Hepatocyte (in vitro differentiated cells): ENCODE measurements around the gene ZDHHC24. TPM values are rescaled to one million over a fixed set of nuclear protein-coding genes. Genes with fewer than 3 reads are reported as not detected.
"Not testable (repeated sequence)": the region's sequence is repeated elsewhere in the genome, so short reads cannot be mapped to it uniquely, and the experiment has no call there.

ENCODE experiments used
- DNase-seq: peaks from one replicate; pipeline ENCODE4 v3.0.0-alpha.2; 2016; ENCODE audit warnings: low spot score
- H2AFZ ChIP-seq: fragments of 200-600 bp; sonication (generic); 2 replicates; pipeline ENCODE4 v1.6.0; 2016; ENCODE audit warnings: antibody characterized with exemption, mild to moderate bottlenecking
- H3K27ac ChIP-seq: fragments of 200-600 bp; sonication (generic); 2 replicates; pipeline ENCODE4 v1.5.1; 2016; ENCODE audit warnings: mild to moderate bottlenecking
- H3K27me3 ChIP-seq: fragments of 200-600 bp; sonication (generic); 2 replicates; pipeline ENCODE4 v1.6.1; 2016
- H3K36me3 ChIP-seq: fragments of 200-600 bp; sonication (generic); replicated peaks from 2 replicates; pipeline ENCODE4 v1.5.1; 2016; ENCODE audit warnings: low read depth; ENCODE audit not compliant: insufficient read depth
- H3K4me1 ChIP-seq: fragments of 200-600 bp; sonication (generic); 2 replicates; pipeline ENCODE4 v1.5.1; 2016; ENCODE audit warnings: mild to moderate bottlenecking, moderate library complexity; ENCODE audit not compliant: insufficient read depth
- H3K4me2 ChIP-seq: fragments of 200-600 bp; sonication (generic); 2 replicates; pipeline ENCODE4 v1.6.0; 2016
- H3K4me3 ChIP-seq: fragments of 200-600 bp; sonication (generic); 2 replicates; pipeline ENCODE4 v1.5.1; 2016; ENCODE audit warnings: mild to moderate bottlenecking
- H3K79me2 ChIP-seq: fragments of 200-600 bp; sonication (generic); 2 replicates; pipeline ENCODE4 v1.6.0; 2017; ENCODE audit warnings: mild to moderate bottlenecking
- H3K9me2 ChIP-seq: fragments of 200-600 bp; sonication (generic); replicated peaks from 2 replicates; pipeline ENCODE4 v1.6.0; 2017; ENCODE audit warnings: mild to moderate bottlenecking; ENCODE audit not compliant: insufficient read depth
- H3K9me3 ChIP-seq: fragments of 200-600 bp; sonication (generic); 2 replicates; pipeline ENCODE4 v1.5.1; 2016; ENCODE audit warnings: low read depth, mild to moderate bottlenecking
- H4K20me1 ChIP-seq: fragments of 200-600 bp; sonication (generic); 2 replicates; pipeline ENCODE4 v1.6.0; 2016; ENCODE audit warnings: mild to moderate bottlenecking; ENCODE audit not compliant: insufficient read depth, poor library complexity, severe bottlenecking
- CTCF ChIP-seq: fragments of 200-600 bp; sonication (generic); IDR thresholded peaks from 2 replicates; pipeline ENCODE4 v1.5.1; 2016; ENCODE audit warnings: antibody characterized with exemption, mild to moderate bottlenecking; ENCODE audit not compliant: poor library complexity
- EZH2 ChIP-seq: fragments of 200-600 bp; sonication (generic); IDR thresholded peaks from 2 replicates; pipeline ENCODE4 v1.6.1; 2016; ENCODE audit warnings: antibody characterized with exemption, mild to moderate bottlenecking, borderline replicate concordance
- EZH2phosphoT487 ChIP-seq: fragments of 200-600 bp; sonication (generic); IDR thresholded peaks from one replicate; pipeline ENCODE4 v1.6.1; 2018; ENCODE audit warnings: antibody characterized with exemption, mild to moderate bottlenecking, low read depth, moderate library complexity; ENCODE audit not compliant: unreplicated experiment, severe bottlenecking
- WGBS: methylation state at CpG from one replicate; pipeline ENCODE4 v1.1.6; 2016; ENCODE audit warnings: low lambda C conversion rate; ENCODE audit errors: missing lambda C conversion rate; 5-methylcytosine and 5-hydroxymethylcytosine counted together
- polyA plus RNA-seq: library from polyadenylated mRNA; unstranded; fragments of >200 nt; fragmentation: Nextera tagmentation; extraction: Ambion mirVana; gene quantifications from 2 replicates; pipeline ENCODE4 v1.2.1, GENCODE V29; 2016
- total RNA-seq: library from RNA; depleted of rRNA; stranded (reverse); fragments of >200 nt; gene quantifications from 2 replicates; pipeline ENCODE4 v1.2.3, GENCODE V29; 2014

ZDHHC24 gene
- total and polyA plus RNA-seq, 2 experiments from 2014 or later, result 10.3 to 16.9 TPM

GRCh38 chr11:66547662-66548009 lies 1.8 kb upstream of the ZDHHC24 start:
- Histone ChIP-seq H3K36me3 (no peaks in the 10 kb centered on the region), H3K79me2 (peaks cover 3% of the 10 kb centered on the region), H3K27ac (no peak overlapping the region), H3K4me2 (no peak overlapping the region), H3K27me3 (no peaks in the 10 kb centered on the region), H4K20me1 (no peaks in the 10 kb centered on the region), H3K4me1 (peaks cover 17% of the 10 kb centered on the region), H2AFZ (no peak overlapping the region), H3K9me3 (no peaks in the 10 kb centered on the region), H3K9me2 (no peaks in the 10 kb centered on the region), H3K4me3 (no peak overlapping the region)
- no peak for DNase-seq
- 27% methylated on average over 5 of the region's 5 CpGs for WGBS
- TF ChIP-seq EZH2phosphoT487, result no peak
- TF ChIP-seq EZH2, result no peak
- TF ChIP-seq CTCF, result no peak

- Histone ChIP-seq H3K4me3 (no peak overlapping the region), H3K36me3 (no peaks in the 10 kb centered on the region), H3K9me3 (no peaks in the 10 kb centered on the region), H3K27ac (no peak overlapping the region), H2AFZ (no peak overlapping the region), H3K4me1 (peaks cover 17% of the 10 kb centered on the region), H3K79me2 (peaks cover 3% of the 10 kb centered on the region), H3K4me2 (peak overlapping the region; percentile 90), H4K20me1 (no peaks in the 10 kb centered on the region), H3K27me3 (no peaks in the 10 kb centered on the region), H3K9me2 (no peaks in the 10 kb centered on the region)
- DNase-seq, result no peak
- TF ChIP-seq EZH2phosphoT487, result no peak
- no peak for TF ChIP-seq EZH2
- 33% methylated on average over 12 of the region's 18 CpGs for WGBS
Measured at GRCh38 chr11:66546966-66547661, 1.3 kb upstream of the ZDHHC24 start.

- Histone ChIP-seq H4K20me1 (no peaks in the 10 kb centered on the region), H3K27ac (peak within 1 kb of the TSS; percentile 43), H3K9me2 (no peaks in the 10 kb centered on the region), H3K4me1 (peaks cover 17% of the 10 kb centered on the region), H3K36me3 (no peaks in the 10 kb centered on the region), H3K4me3 (peak within 1 kb of the TSS; percentile 83), H2AFZ (peak within 1 kb of the TSS; percentile 61), H3K79me2 (peaks cover 3% of the 10 kb centered on the region), H3K4me2 (peak within 1 kb of the TSS; percentile 90), H3K9me3 (no peaks in the 10 kb centered on the region), H3K27me3 (no peaks in the 10 kb centered on the region)
- TF ChIP-seq EZH2 (no peak), CTCF (no peak), EZH2phosphoT487 (no peak)
- peak; percentile 32 for DNase-seq
- 6% methylated on average over 37 of the region's 37 CpGs for WGBS
Measured at GRCh38 chr11:66546368-66546965, 619 bp upstream of the ZDHHC24 start, which contains the start of gene ACTN3. Gene ACTN3, plus strand, starts transcription at chr11:66546903. Its CDS starts 35 bp downstream, at chr11:66546938.

DNA sequence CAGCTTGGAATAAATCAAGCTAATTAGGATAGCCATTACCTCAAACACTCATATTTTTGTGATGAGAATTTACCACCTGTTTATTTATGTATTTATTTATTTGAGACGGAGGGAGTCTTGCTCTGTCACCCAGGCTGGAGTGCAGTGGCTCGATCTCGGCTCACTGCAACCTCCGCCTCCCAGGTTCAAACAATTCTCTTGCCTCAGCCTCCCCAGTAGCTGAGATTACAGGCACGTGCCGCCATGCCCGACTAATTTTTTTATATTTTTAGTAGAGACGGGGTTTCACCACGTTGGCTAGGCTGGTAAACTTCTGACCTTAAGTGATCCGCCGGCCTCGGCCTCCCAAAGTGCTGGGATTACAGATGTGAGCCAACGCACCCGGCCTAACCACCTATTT lies 896 bp downstream of the ZDHHC24 start:
- DNase-seq, H3K9me2 ChIP-seq, H3K79me2 ChIP-seq, H3K27me3 ChIP-seq, H2AFZ ChIP-seq, H4K20me1 ChIP-seq, H3K27ac ChIP-seq, H3K36me3 ChIP-seq, H3K9me3 ChIP-seq: not testable (repeated sequence)
- WGBS, result 82% methylated on average over 14 of the region's 14 CpGs
- Histone ChIP-seq H3K4me3 (peak overlapping the region; percentile 83), H3K4me2 (peak overlapping the region; percentile 90), H3K4me1 (peaks cover 17% of the 10 kb centered on the region)
